Stimulated activated CD8-positive, alpha-beta memory T cell treated with anti-CD3 and anti-CD28 coated beads, Interleukin-7, amount 100 ng/mL, for 24 hours (primary cell): ENCODE measurements around the gene BBS4.
"Not testable (repeated sequence)": the region's sequence is repeated elsewhere in the genome, so short reads cannot be mapped to it uniquely, and the experiment has no call there.

Experiments
- DNase-seq: peaks from one replicate; pipeline ENCODE4 v3.0.0-alpha.2; 2020; ENCODE audit warnings: low read depth

BBS4 gene

DNA sequence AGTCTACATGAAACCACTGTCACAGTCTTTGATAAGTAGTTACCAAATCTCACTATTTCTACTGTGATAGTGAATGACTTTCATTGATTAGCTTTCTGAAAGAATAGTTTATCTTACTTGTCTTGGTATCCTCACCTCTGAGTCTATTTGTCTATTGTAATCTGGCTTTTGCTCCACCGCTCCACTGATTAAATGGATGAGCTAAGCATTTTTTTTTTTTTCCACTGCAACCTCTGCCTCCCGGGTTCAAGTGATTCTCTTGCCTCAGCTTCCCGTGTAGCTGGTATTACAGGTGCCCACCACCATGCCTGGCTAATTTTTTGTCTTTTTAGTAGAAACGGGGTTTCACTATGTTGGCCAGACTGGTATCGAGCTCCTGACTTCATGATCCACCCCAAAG lies 12.9 kb downstream of the BBS4 start:
- no peak for DNase-seq

- no peak for DNase-seq
Observed at GRCh38 chr15:72700076-72700475, 14.1 kb downstream of the BBS4 start.

GRCh38 chr15:72706266-72706665 lies 20.3 kb downstream of the BBS4 start:
- DNase-seq = no peak

- not testable (repeated sequence) for DNase-seq
Observed at GRCh38 chr15:72708551-72709303, 22.7 kb downstream of the BBS4 start.

DNA sequence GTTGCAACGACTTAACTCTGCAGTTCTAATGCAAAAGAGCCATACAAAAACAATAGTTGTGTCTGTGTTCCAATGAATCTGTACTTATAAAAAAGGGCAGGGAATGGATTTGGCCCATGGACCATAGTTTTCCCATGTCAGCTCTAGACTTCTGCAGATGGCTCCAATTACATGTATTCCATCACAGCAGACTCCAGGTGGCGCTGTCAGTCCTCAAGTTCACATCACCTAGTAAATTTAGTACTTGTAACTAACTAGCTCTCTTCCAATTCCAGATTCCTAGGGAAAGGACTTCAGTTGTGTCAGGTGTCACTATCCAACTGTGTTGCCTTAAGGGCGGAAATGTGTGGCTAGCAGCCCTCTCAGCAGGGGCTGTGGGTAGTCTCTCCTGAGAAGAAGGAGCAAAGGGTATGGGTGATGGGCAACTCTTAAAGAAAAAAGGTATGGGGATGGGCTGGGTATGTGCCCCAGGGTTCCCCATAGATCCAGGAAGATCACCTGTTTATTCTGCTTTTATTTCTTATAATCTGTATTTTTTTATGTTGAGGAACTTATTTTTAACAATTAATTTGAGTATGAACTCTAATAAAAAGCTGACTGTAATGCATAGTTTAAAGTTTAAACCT lies 36.2 kb downstream of the BBS4 start:
- DNase-seq = peak; percentile 57

- no peak for DNase-seq
Observed at GRCh38 chr15:72724028-72724427, 38.0 kb downstream of the BBS4 start.

- DNase-seq = no peak
Observed at GRCh38 chr15:72725446-72725845, 39.4 kb downstream of the BBS4 start.

DNA sequence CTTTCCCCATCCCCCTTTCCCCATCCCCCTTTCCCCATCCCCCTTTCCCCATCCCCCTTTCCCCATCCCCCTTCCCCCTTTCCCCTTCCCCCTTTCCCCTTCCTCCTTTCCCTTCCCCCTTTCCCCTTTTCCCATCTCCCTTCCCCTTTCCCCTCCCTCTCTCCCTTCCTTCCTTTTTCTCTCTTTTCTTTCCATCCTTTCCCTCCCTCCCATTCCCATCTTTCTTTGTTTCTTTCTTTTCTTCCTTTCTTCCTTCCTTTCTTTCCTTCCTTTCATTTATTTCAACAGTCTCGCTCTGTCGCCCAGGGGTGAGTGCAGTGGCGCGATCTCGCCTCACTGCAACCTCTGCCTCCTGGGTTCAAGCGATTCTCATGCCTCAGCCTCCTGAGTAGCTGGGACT lies 39.8 kb downstream of the BBS4 start:
- not testable (repeated sequence) for DNase-seq

GRCh38 chr15:72727154-72727553 lies 41.1 kb downstream of the BBS4 start:
- no peak for DNase-seq

DNA sequence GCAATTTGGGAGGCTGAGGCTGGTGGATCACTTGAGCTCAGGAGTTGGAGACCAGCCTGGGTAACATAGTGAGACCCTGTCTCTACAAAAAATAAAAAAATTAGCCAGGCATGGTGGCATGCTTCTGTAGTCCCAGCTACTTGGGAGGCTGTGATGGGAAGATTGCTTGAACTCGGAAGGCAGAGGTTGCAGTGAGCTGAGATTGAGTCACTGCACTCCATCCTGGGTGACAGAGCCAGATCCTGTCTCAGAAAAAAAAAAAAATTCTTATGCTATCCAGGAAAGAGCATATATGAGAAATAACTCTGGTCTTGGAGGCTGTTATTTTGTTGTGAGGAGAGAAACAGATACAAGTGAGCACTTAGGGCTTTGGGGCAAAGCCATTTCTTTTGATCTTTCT lies 42.2 kb downstream of the BBS4 start:
- not testable (repeated sequence) for DNase-seq

DNA sequence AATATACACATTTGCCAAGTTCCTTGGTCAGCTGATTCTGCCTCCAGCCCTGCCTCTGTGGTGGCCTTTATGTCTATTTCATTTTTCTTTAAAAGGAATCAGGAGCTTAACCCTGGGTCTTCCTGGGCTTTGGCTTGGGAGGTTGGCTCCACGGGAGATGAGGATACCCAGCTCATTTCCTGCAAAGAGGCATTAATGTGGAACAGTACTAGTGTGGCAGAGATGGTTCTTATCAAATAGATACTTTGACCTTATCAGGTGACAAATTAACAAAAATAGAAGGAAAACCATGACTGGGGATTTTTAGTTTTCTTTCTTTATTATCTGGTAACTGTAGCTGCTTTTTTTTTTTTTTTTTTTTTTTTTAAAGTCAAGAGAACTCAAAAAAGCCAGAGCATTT lies 42.8 kb downstream of the BBS4 start:
- no peak for DNase-seq

- DNase-seq = no peak
Observed at GRCh38 chr15:72732086-72732485, 46.1 kb downstream of the BBS4 start.

GRCh38 chr15:72732516-72732915 lies 46.5 kb downstream of the BBS4 start:
- no peak for DNase-seq

- DNase-seq = no peak
Observed at GRCh38 chr15:72733941-72734738, 48.1 kb downstream of the BBS4 start.

- DNase-seq = no peak
Observed at GRCh38 chr15:72735111-72735510, 49.1 kb downstream of the BBS4 start.

DNA sequence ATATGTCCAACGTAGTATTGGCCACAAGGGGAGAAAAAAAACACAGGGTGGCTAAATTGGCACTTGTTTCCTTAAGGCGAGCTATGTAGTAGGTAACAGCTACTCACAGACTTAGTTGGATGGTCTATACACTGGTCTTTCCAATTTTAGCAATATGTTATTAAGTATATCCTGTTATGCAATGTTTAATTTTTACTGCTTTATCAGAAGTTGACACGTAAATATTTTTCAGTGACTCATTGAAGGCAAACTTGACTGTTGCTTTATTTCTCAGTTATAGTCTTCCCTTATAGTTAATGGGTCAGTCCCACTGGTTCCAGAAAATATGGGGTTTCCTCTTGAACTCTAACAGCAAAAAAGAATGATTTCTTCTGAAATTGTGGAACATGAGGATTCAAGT lies 51.1 kb downstream of the BBS4 start:
- no peak for DNase-seq

- DNase-seq = no peak
Observed at GRCh38 chr15:72737723-72738122, 51.7 kb downstream of the BBS4 start.

GRCh38 chr15:72740219-72740618 lies 54.2 kb downstream of the BBS4 start:
- no peak for DNase-seq

DNA sequence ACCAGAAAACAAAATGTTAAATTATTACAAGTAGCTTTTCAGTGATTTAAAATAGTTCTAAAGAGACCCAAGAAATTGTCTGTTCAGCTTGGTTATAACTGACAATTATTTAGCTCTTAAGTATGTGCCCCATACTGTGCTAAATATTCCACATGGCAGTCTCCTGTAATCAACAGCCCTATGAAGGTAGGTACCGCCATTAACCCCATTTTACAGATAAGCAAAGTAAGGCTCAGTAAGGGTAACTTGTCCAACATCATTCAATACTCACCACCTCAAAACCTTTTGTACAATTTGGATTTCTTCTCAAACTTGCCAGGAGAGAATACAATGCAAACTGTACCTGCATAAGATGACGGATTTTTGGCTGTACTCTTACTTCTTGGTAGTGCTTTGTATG lies 63.7 kb downstream of the BBS4 start:
- no peak for DNase-seq

GRCh38 chr15:72751751-72752455 lies 65.9 kb downstream of the BBS4 start:
- no peak for DNase-seq

DNA sequence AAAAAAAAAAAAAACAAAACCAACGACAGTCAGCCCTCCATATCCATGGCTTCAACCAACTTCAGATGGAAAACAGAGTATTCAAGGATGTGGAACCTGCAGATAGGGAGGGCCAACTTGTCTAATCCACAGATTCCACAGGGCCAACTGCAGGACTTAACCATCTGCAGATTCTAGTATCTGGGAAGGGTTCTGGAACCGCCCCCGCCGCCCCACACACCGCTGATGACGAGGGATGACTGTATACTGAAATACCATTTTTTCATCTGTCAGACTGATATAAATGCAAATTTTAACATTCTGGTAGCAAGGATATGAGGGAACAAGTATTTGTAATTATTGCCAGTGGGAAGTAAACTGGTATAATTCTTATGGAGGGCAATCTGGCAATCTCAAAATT lies 68.1 kb downstream of the BBS4 start:
- no peak for DNase-seq

DNA sequence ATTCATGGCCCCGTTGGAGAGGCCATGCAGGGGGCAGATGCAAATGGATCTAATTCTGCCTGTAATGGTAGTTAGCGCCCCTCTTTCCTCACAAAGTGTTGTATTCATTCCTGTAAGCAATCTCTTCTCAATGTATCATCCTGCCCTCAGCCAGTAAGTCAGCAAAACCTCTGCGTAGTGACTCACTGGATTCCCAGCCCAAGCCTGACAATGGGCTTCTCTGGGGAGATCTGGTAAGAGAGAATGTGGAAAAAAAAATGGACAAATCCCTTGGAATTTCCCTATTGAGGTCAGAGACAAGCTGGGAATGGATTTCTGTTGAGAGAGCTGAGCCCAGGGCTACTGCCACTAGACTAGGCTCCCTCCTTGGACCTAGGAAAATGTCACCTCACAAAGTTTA lies 72.2 kb downstream of the BBS4 start:
- no peak for DNase-seq
